Measurements from ENCODE around the gene C17orf107.

GRCh38 chr17:4863321-4863720 lies 36.0 kb upstream of the C17orf107 start:
- TF ChIP-seq CTCF (IDR thresholded peaks at IDR 0.05) = no peak
- no peak for TF ChIP-seq EZH2 (IDR thresholded peaks at IDR 0.05)
